GM19043 (cell line): ENCODE data around the gene PYY.

Experiments used
- ATAC-seq: cut with Tn5 transposase; IDR thresholded peaks from one replicate; pipeline ENCODE4 v1.9.1; 2021; ENCODE audit warnings: low read depth; ENCODE audit not compliant: unreplicated experiment

PYY gene

DNA sequence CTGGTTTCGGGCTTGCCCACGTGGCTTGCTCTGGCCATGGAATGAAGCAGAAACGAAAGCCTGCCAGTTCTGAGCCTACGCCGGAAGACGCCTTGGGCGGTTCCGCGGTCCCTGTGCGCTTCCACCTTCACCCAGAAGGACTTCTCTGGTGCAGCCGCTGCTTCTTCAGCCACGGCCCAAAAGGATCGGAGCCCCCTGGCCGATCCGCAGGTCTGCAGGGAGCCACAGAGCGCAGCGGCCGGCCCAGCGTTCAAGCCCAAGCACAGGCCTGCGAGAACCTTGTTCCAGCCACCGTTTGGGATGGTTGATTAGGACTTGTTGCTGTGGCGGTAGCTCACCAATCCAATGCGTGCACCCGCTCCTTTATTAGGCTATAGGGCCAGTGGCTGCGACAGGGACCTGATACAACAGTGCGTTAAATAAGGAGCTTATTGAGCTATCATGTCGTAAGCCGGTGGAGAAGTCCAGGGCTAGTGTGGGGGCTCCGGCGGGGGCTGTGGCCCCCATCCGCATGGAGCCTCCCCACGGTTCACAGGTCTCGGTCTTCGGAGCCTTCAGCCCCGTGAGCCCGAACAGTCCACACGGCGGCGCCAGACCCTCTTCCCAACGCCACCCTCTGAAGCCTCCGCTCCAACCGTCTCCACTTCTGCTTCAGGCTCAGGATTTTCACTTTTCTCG, 36.3 kb downstream of the PYY start:
- ATAC-seq, result no peak

DNA sequence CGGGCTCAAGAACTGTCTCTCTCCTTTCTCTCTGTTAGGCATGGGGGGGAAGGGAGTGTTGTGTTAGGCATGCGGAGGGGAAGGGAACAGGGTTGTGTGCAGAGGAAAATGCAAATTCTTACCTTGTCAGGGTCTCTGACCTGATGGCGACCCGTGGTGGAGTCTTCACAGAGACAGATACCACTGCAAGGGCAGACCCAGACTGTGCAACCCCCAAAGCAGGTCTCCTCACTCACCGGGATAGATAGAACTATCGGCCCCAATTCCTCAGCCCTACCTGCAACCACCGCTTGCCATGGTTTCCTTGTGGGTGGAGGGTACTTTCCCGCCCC, 36.8 kb downstream of the PYY start:
- no peak for ATAC-seq

DNA sequence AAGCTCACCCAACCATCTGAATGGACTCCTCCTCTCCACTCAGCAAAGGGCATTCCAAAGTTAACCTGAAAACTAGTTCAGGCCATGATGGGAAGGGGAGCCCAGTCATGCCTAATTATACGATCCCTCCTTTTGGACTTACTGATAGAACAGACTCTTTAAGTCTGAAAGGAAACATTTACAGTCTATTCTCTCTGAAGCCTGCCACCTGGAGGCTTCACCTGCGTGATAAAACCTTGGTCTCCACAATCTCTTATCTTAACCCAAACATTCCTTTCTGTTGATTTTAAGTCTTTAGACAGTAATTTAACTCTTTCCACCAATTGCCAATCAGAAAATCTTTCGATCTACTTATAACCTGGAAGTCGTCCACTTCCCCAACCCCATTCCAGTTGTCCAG, 37.4 kb downstream of the PYY start:
- no peak for ATAC-seq

DNA sequence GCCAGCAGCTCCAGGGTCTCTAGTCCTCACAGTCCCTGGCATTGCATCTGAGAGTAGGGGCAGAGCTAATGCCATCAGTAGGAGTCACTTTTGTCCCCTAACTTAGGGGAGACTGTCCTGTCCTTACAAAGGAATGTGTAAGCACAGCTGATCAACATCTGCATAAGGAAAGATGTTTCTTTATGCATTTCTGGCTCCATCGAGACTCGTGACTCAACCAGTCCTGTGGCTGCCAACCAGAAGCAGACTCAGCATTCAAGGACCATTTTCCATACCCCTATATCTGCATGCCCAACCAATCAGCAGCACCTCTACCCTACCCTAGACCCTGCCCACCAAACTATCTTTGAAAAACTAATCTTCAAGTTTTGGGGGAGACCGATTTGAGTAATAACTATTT, 38.2 kb downstream of the PYY start:
- no peak for ATAC-seq

DNA sequence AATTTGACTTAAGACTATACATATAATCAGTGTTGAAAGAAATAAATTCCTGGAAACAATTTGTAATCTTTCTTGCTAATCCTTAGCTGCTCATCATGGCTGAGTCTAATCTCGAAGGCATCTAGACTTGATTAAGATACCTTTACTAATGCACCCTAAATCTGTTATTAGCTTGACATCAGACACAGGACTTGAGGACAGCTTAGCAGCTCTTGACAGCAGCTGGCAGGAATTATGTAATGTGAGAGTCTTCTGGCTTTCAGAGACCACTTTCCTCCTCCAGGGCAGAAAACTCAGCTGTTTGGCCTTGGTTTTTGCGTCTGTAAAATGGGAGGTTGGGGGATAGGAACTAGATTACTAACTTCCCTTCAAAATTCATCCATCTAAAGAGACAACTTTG, 39.3 kb downstream of the PYY start:
- no peak for ATAC-seq

DNA sequence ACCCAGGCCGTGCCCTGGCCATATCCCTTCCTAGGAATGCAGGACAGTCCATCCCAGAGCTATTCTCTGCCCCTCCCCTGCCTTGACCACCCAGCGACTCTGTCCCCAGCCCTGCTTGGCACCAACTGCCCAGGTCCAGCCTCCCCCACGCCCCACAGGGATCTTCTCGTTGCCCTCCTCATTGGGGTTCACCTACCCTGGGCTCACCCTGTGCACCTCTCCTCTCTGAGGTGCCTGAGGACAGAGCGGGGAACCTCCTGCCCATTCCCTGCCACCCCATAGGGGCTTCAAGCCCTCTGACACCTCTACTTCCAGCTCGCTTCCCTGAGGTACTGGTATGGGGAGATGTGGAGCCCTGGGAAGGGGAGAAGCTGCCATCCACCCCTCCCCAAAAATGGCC, 40.2 kb downstream of the PYY start:
- no peak for ATAC-seq

DNA sequence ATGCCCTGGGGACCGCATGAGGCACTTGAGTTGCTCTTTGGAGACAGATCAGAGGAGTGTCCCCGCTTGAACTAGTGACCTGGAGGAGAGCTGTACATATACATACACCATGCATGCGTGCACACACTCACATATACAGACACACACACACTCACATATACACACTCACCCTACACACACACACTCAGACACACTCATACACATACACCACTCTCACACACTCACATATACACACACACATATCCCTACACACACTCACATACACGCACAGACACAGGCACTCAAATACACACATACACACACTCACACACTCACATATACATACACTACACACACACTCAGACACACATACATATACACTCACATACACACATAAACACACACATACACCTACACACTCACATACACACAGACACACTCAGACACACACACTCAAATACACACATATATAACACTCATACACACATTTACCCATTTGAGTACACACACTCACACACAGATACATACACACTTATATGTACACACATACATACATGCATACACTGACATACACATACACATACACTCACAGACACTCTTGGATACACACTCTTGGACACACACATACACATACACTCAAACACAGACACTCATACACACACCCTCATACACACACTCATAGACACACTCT, 41.0 kb downstream of the PYY start:
- ATAC-seq, result no peak

DNA sequence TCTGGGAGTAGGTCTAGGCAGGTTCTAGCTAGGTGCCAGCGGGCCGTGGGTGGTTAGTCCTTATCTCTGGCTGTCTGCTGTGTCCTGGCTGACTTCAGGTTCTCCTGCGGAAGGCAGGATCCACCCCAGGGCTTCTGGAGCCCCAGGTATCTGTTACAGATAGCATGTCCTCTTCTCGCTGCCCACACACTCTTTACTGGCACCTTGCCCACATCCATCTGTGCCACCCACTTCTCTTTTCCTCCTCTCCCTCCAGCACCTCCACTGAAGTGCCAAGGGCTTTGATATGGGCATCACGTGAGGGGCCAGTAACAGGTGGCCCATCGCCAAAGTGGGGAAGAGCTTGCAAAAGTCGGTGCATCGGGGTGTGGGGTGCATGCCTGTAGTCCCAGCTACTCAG, 41.8 kb downstream of the PYY start:
- no peak for ATAC-seq

DNA sequence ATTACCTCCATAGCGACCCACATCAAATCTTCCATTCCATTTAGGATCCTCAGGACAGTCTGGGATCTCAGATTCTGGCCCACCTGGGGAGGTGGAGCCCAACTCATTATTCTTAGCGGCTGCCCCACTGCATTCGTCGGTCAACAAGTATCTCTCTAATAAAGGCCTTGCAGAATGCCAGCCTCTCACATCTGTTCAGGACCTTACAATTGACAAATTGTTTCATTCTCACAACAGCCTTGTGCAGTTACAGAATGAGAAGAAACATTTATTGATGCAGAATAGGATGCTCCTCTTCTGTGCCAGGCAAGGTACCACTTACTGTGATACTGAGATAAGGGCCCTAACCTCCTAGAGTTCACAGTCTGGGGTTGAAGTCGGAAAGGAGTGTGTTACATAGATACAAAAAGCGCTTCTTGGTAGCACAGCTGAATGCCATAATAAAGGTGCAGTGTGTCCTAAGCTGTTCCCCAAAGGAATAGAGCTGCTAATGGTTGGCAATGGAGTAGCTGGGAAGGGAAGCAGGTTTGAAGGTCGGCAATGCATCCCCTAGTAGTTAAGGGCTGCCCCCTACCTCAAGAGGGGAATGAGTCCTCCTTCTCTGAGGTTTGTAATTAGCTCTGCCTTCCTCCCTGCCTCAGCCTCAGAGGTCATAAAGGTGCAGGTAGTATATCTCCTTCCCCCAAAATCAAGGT, 44.1 kb downstream of the PYY start:
- ATAC-seq, result no peak

DNA sequence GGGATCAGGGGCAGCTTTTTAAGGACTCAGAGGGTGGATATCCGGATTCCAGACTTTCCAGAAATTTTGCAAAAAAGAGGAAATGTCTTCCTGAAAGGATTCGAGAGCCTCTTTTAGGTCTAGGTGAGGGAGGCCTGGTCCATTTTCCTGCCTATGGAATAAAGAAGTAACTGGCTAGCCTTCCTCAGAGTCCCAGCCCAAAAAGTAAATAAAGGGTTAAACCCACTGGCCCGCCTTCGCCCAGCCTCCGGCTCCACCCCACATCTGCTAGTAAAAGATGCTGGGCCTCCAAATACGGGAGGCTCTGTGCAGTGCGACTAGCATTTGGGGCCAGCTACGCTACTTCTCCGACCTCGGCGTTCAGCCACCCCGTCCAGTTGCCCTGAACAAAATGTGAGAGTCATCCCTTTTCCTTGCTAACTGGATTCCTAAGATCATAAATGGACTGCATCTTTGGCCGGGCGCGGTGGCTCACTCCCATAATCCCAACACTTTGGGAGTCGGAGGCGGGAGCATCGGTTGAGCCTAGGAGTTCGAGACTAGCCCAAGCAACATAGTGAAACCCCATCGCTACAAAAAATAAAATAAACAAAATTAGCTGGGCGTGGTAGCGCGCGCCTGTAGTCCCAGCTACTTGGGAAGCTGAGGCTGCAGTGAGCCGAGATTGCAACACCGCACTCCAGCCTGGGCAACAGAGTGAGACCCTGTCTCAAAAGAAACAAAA, 45.6 kb downstream of the PYY start:
- no peak for ATAC-seq

DNA sequence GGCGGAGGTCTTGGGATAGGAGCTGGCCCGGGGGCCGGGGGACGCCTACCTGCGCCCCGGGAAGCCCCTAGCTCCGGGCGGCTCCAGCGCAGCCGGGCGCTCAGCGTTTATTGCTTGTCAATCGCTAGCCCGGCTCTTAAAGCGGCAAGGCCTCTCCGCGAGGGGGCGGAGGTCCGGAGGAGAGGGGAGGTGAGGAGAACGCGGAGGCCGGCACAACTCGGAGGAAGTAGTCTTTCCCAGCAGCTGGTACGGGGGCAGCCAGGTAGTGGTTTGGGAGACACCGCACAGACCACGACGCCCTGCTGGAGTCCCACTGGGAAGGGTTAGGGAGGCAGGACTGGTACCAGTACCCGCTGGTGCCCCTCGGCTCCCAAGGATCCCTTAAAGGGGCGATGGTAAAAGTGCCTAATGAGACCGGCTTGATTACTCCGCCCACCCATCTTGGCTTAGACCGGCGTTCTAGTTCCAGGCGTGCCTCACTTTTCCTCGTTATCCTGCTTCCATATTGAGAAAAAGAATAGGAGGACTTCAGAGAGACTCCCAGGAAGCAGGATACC, 46.2 kb downstream of the PYY start, which contains the start of gene MPP2:
TSS of gene MPP2 (minus strand) at position 112 of the 557 bp plus-strand sequence. CDS start 3,076 bp downstream, outside the sequence.
- ATAC-seq, result no peak

DNA sequence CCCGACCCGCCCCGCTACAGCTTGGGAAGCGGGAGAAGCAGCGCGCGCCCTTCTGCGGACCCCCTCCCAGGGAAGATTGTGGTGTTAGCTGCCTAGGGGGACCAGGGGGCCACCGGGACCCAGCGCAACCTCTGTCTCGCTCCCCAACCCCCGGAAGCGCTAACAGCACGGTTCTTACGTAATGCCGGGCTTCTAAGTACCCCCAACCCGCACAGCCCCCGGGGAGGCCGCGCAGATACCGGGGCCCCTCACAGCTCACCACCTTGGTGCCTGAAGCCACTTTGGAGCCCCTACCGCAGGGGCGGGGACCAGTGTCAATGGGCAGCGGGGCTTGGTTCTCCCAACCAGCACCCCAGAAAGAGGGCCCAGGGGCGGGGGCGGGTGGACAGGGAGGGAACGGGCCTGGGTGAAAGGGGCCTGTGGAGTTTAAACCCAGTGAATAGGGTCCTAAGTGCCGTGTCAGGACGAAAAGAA, 46.8 kb downstream of the PYY start:
- no peak for ATAC-seq

DNA sequence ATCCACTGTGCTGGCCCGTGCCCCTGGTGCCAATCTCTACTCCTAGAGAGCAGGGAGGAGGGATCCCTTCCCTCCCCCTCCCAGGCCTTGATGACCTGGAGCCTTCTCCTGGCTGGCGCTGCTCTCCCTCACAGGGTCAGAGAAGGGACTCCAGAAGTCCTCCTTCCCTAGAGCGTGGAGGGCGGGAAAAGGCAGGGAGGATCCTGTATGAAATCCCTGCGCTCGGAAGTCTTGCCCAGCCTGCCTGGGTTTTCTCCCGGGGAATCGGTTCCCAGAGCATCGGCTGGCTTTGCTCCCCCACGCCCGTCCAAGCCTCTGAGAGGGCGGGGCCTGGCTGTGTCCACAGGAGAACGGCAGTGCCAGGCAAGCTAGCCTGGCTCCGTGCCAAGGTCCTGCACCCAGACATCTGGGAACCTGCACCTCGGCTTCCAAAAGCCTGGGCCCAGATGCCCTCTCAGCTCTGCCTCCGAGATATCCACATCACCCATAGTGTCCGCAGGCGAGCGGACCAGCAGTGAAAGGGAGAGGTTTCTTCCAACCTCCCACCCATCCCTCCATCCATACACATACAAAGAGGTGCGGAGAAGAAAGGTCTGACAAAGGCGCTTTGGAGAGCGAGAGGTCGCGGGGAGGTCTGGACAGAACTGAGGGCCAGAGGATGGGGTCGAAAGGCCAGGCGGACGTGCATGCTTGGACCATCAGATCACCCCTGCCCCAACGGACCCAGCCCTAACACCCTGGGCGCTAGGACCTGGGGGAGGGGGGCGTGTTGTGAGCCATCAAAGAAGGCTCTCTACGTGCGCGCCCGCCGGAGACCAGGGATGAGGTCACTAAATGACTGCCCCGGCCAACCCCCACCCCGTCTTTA, 47.5 kb downstream of the PYY start:
- ATAC-seq, result no peak

DNA sequence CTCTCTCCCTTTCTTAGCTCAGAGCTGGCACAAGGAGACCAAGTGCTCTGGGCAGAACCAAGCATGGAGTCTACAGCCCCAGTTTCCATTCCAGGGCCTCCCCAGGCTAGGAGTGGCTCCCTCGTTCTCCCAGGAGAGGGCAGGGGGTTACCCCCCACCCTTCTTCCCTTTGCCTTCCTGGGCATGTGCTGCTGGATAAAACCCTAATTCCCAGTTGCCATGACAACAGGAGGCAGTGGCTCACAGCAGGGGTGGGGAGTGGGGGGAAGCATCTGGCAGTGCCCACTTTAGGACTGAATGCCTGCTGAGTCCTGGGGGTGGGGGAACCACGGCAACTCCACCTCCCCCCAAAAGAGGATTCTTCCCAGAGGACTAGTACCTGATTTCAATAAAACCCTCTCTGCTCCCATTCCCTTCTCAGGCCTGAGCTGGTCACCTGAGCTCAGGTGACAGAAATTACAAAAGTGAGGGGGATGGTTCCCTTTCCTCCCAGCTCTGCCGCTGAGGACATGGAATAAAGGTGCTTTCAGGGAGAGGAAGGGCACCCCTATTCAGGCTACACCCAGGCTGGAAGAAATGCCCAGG, 48.2 kb downstream of the PYY start:
- ATAC-seq, result no peak
